Fibroblast of villous mesenchyme (primary cell): Measurements from ENCODE around the gene FNDC11. TPM values are rescaled to one million over a fixed set of nuclear protein-coding genes. Genes with fewer than 3 reads are reported as not detected.

Experiments used
- DNase-seq: peaks from one replicate; pipeline ENCODE4 v3.0.0-alpha.2; 2010; ENCODE audit warnings: low read depth
- H3K4me3 ChIP-seq: 2 replicates; pipeline ENCODE4 v1.5.1; 2011; ENCODE audit warnings: low read depth, mild to moderate bottlenecking, low read length
- total RNA-seq: library from RNA; depleted of rRNA; stranded (reverse); fragments of >200 nt; gene quantifications from 2 replicates; pipeline ENCODE4 v1.2.3, GENCODE V29; 2012
- TF ChIP-seq, protein P1 (sequence below): IDR thresholded peaks from 2 replicates; pipeline ENCODE4 v1.5.1; 2012; ENCODE audit warnings: low read depth, mild to moderate bottlenecking, low read length; ENCODE audit not compliant: insufficient read depth

Gene FNDC11
- total RNA-seq, 1 donor: 0.86 TPM

DNA sequence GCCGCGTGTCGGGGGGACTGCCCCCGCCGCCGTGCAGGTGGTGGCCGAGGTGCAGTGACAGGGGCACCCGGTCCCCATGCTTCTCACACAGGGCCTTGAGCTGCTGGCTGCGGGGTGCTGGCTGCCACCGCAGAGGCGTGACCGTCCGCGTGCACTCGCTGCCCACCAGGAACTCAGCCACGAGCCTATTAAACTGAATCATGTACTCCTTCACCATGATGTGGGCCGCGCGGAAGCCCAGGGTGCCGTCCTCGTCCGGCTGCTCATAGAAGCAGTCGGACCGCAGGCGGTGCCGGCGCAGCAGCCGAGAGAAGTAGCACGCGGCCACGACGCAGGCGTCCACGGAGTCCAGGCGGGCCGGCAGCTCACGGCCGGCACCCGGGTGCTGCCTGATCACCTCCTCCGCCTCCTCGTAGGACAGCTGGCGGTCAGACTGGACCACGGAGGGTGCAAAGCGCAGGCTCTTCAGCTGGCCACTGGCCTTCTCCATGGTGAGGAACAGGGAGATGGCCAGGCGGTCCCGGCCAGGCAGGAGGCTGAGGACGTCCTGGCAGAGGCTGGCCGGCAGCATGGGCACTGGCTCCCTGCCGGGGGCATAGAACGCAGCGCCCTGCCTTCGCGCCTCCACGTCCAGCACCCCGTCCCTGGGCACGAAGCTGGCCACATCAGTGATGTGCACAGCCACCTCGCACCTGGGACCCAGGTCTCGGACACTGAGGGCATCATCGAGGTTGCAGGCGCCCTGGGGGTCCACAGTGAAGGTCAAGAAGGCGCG is 10.3 kb downstream of the FNDC11 start:
- TF ChIP-seq, protein P1, sequence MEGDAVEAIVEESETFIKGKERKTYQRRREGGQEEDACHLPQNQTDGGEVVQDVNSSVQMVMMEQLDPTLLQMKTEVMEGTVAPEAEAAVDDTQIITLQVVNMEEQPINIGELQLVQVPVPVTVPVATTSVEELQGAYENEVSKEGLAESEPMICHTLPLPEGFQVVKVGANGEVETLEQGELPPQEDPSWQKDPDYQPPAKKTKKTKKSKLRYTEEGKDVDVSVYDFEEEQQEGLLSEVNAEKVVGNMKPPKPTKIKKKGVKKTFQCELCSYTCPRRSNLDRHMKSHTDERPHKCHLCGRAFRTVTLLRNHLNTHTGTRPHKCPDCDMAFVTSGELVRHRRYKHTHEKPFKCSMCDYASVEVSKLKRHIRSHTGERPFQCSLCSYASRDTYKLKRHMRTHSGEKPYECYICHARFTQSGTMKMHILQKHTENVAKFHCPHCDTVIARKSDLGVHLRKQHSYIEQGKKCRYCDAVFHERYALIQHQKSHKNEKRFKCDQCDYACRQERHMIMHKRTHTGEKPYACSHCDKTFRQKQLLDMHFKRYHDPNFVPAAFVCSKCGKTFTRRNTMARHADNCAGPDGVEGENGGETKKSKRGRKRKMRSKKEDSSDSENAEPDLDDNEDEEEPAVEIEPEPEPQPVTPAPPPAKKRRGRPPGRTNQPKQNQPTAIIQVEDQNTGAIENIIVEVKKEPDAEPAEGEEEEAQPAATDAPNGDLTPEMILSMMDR: no peak
- DNase-seq: no peak
- no peak overlapping the region for H3K4me3 ChIP-seq

DNA sequence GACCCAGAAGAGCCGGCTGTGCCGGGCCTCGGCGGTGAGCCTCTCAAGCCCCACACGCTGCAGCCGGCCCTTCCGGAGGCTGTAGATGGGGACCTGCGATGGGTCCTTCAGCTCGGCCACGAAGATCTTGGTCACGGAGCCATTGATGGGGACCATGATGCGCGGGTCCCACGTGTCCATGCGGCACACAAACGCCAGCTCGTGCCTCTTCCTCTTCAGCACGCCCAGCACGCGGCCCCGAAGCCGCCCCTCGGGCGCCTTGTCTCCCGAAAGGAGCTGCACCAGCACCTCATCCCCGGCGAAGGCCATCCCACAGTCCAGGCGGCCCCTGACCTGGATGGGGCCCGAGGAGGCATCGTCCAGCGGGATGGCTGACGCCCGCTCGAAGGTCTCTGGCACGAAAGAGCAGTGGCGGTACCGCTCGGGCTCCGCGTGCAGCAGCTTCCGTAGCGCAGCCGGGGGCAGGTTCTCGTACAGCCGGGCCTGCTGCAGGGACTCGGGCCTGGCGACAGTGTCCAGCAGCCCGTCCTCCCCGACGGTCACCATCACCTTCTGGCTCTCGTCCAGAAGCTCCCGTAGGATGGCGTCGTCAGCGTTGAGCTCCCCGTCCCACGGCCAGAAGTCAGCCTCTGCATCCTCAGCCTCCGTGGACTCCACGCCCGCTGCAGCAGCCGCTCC is 11.2 kb downstream of the FNDC11 start:
- DNase-seq: no peak
- TF ChIP-seq, protein P1: no peak
- H3K4me3 ChIP-seq: no peak overlapping the region

- TF ChIP-seq, protein P1: no peak
- no peak for DNase-seq
- H3K4me3 ChIP-seq: no peak overlapping the region
Observed at GRCh38 chr20:63565699-63566335, 11.9 kb downstream of the FNDC11 start.

GRCh38 chr20:63566395-63567135 is 12.6 kb downstream of the FNDC11 start:
- TF ChIP-seq, protein P1: no peak
- no peak for DNase-seq

DNA sequence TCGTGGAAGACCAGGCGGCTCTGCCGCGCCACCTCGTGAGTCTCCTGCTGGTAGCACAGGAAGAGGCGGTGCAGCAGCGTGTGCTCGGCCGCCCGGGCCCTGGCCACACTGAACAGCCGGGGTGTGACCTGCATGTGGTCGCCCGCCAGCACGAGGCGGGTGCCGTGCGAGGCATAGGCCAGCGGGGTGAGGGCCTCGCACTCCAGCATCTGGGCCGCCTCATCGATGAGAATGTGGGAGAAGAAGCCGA is 13.1 kb downstream of the FNDC11 start:
- TF ChIP-seq, protein P1: no peak
- no peak overlapping the region for H3K4me3 ChIP-seq
- DNase-seq: no peak

More at GRCh38 chr20:63566395-63567135, 12.6 kb downstream of the FNDC11 start:
- H3K4me3 ChIP-seq: no peak overlapping the region

GRCh38 chr20:63567386-63568169 is 13.6 kb downstream of the FNDC11 start:
- TF ChIP-seq, protein P1: no peak
- DNase-seq: no peak
- no peak overlapping the region for H3K4me3 ChIP-seq
